Glutamatergic neuron (in vitro differentiated cells): ENCODE measurements around the gene KHNYN. TPM values are rescaled to one million over a fixed set of nuclear protein-coding genes. Genes with fewer than 3 reads are reported as not detected.

Experiments used
- DNase-seq: peaks from one replicate; pipeline ENCODE4 v3.0.0; 2022
- H3K27ac Mint-ChIP-seq: one replicate; pipeline ENCODE4 v1.8.0; 2020; ENCODE audit warnings: mild to moderate bottlenecking, mixed read lengths, inconsistent platforms; ENCODE audit not compliant: unreplicated experiment
- H3K27me3 Mint-ChIP-seq: one replicate; pipeline ENCODE4 v1.8.0; 2020; ENCODE audit warnings: mild to moderate bottlenecking, moderate library complexity, mixed read lengths, inconsistent platforms; ENCODE audit not compliant: unreplicated experiment
- H3K36me3 Mint-ChIP-seq: one replicate; pipeline ENCODE4 v1.8.0; 2020; ENCODE audit warnings: mild to moderate bottlenecking, mixed read lengths, inconsistent platforms; ENCODE audit not compliant: unreplicated experiment
- H3K4me1 Mint-ChIP-seq: one replicate; pipeline ENCODE4 v1.8.0; 2020; ENCODE audit warnings: mild to moderate bottlenecking, low read depth, mixed read lengths, inconsistent platforms; ENCODE audit not compliant: unreplicated experiment
- H3K4me3 Mint-ChIP-seq: one replicate; pipeline ENCODE4 v1.8.0; 2020; ENCODE audit warnings: mild to moderate bottlenecking, mixed read lengths, inconsistent platforms; ENCODE audit not compliant: unreplicated experiment
- H3K9me3 Mint-ChIP-seq: one replicate; pipeline ENCODE4 v1.8.0; 2020; ENCODE audit warnings: mild to moderate bottlenecking, moderate library complexity, mixed read lengths, inconsistent platforms; ENCODE audit not compliant: unreplicated experiment
- total RNA-seq: library from RNA; stranded (reverse); fragmentation: NEBNext Ultra II Directional; extraction: Animal tissue kit (Norgen Biotek cat#: 25700); gene quantifications from one replicate; pipeline ENCODE4 v1.2.1, GENCODE V29; 2021; ENCODE audit not compliant: unreplicated experiment
- TF ChIP-seq, protein P1 (sequence below): fragments of 200-600 bp; sonication (generic); IDR thresholded peaks from one replicate; pipeline ENCODE4 v1.5.0; 2021; ENCODE audit not compliant: partially characterized antibody, unreplicated experiment

KHNYN gene
- total RNA-seq, 1 donor from 2014 or later, result 28.9 TPM

DNA sequence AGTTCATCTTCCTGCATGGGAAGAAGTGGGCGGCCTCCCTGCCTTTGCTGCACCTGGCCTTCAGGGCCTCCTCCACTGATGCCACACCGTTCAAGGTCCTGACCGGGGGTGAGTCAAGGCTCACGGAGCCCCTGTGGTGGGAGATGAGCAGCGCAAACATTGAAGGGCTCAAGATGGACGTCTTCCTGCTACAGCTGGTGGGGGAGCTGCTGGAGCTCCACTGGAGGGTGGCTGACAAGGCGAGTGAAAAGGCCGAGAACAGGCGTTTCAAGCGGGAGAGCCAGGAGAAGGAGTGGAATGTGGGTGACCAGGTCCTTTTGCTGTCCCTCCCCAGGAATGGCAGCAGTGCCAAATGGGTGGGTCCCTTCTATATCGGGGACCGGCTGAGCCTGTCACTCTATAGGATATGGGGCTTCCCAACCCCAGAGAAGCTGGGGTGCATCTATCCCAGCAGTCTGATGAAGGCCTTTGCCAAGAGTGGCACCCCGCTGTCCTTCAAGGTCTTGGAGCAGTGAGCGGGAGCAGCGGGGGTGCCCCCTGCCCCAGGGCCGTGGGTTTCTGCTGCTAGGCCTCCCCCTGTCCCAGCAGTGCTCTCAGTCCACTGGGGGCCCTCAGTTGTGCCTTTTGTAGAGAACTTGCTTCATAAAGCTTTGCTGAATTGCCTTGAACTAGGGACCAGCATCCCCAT lies 12.7 kb upstream of the KHNYN start:
- Mint-ChIP-seq H3K9me3 (peaks cover 6% of the 10 kb centered on the region), H3K36me3 (no peaks in the 10 kb centered on the region), H3K27ac (no peak overlapping the region), H3K27me3 (peaks cover 6% of the 10 kb centered on the region), H3K4me3 (no peak overlapping the region), H3K4me1 (no peaks in the 10 kb centered on the region)
- DNase-seq, result no peak
- TF ChIP-seq, protein P1, sequence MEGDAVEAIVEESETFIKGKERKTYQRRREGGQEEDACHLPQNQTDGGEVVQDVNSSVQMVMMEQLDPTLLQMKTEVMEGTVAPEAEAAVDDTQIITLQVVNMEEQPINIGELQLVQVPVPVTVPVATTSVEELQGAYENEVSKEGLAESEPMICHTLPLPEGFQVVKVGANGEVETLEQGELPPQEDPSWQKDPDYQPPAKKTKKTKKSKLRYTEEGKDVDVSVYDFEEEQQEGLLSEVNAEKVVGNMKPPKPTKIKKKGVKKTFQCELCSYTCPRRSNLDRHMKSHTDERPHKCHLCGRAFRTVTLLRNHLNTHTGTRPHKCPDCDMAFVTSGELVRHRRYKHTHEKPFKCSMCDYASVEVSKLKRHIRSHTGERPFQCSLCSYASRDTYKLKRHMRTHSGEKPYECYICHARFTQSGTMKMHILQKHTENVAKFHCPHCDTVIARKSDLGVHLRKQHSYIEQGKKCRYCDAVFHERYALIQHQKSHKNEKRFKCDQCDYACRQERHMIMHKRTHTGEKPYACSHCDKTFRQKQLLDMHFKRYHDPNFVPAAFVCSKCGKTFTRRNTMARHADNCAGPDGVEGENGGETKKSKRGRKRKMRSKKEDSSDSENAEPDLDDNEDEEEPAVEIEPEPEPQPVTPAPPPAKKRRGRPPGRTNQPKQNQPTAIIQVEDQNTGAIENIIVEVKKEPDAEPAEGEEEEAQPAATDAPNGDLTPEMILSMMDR, result no peak

DNA sequence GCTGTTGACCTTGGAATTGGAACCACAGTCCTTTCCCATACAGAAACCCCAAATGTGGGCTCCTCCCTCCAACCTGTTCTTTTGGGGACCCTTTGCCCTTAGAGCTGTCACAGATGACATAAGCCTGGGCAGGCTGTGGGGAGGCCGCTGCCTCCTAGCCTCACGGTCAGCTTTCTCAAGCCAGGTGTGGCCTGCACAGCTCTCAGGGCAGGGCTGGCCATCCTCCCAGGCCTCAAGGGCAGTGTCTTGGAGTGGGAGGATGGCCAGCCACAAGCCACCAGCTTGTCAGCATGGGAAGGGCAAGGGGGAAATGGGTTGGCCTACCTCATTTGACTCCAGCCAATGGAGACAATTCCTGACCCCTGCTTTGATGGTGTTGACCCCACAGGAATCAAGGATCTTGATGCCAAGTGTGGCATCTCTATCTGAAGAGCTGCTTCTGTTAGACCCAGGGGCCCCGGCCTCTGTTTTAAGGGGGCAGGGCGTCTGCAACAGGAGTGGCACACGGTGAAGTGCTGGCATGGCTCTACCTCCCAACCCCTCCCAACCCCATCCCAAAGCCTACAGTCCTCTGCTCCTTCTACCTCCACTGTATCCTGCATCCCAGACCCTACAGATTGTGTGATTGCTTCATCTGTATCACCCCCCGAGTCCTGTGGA lies 11.8 kb upstream of the KHNYN start:
- Mint-ChIP-seq H3K4me1 (no peaks in the 10 kb centered on the region), H3K36me3 (no peaks in the 10 kb centered on the region), H3K9me3 (peaks cover 6% of the 10 kb centered on the region), H3K27me3 (peaks cover 6% of the 10 kb centered on the region), H3K27ac (no peak overlapping the region), H3K4me3 (no peak overlapping the region)
- no peak for DNase-seq
- TF ChIP-seq, protein P1, result no peak

DNA sequence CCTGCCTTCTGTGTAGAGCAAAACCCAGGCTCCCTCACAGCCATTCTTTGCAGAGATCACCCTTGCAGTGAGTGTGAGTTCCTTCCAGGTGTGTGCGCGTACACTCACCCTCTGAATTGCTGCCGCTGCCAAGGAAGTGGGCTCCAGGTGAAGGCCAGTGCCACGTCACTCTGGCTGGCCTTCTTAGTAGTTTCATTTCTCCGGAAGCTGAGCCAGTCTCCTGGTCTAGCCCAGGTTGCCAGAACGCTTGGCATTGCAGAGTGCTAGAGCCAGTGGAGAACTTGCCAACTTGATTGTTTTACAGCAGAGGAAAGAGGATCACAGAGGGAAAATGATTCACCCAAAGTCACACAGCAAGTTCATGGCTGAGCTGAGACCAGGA lies 11.3 kb upstream of the KHNYN start:
- TF ChIP-seq, protein P1, result no peak
- Mint-ChIP-seq H3K36me3 (no peaks in the 10 kb centered on the region), H3K27me3 (peaks cover 6% of the 10 kb centered on the region), H3K9me3 (peaks cover 6% of the 10 kb centered on the region), H3K27ac (no peak overlapping the region), H3K4me1 (no peaks in the 10 kb centered on the region), H3K4me3 (no peak overlapping the region)
- DNase-seq, result no peak

DNA sequence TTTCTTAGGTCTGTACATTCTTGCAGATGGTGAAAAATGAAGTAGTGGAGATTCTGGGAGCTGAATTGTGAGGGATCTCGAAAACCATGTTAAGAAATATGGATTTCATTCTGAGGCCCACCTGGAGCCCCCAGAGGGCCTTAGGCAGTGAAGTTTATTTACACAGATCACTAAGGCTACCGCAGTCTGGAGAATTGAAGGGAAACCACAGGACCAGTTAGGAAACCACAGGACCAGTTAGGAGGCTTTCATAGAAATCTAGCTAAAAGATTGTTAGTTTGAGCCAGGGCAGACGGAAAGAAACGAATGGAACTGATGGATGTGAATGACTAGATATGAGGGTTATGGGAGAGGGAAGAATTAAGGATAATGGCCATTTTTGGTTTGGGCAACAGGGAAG lies 7.5 kb upstream of the KHNYN start:
- peaks cover 4% of the 10 kb centered on the region for H3K27me3 Mint-ChIP-seq
- H3K4me1 Mint-ChIP-seq, result no peaks in the 10 kb centered on the region
- H3K4me3 Mint-ChIP-seq, result no peak overlapping the region
- no peaks in the 10 kb centered on the region for H3K9me3 Mint-ChIP-seq
- TF ChIP-seq, protein P1, result no peak
- no peaks in the 10 kb centered on the region for H3K36me3 Mint-ChIP-seq
- H3K27ac Mint-ChIP-seq, result no peak overlapping the region
- DNase-seq, result no peak
